CD4-positive, CD25-positive, alpha-beta regulatory T cell (primary cell): Measurements from ENCODE around the gene SEPHS2. TPM values are rescaled to one million over a fixed set of nuclear protein-coding genes. Genes with fewer than 3 reads are reported as not detected.

ENCODE experiments used
- ATAC-seq, 2 donors: fragments of 150-1000 bp; cut with Tn5 transposase; one replicate each; pipeline ENCODE4 v1.10.0; 2021; ENCODE audit warnings: low read depth in 2 of 2, moderate number of reproducible peaks in 2 of 2, moderate library complexity in 1 of 2
- DNase-seq, 3 donors: peaks; one replicate each; pipeline versions ENCODE4 v3.0.0 to v3.0.0-alpha.2; 2012 to 2022; ENCODE audit warnings: mixed read lengths in 1 of 3
- H3K27ac ChIP-seq: one replicate; pipeline ENCODE4 v1.7.0; 2013; ENCODE audit warnings: mild to moderate bottlenecking, low read length; ENCODE audit not compliant: insufficient read depth, poor library complexity, severe bottlenecking
- H3K27me3 ChIP-seq: one replicate; pipeline ENCODE4 v1.7.0; 2013; ENCODE audit warnings: low read length; ENCODE audit not compliant: control insufficient read depth, insufficient read depth
- H3K36me3 ChIP-seq: one replicate; pipeline ENCODE4 v1.7.0; 2013; ENCODE audit warnings: mild to moderate bottlenecking, low read length, moderate library complexity; ENCODE audit not compliant: control insufficient read depth, insufficient read depth
- H3K4me1 ChIP-seq: 2 replicates; pipeline ENCODE4 v1.7.0; 2013; ENCODE audit warnings: mild to moderate bottlenecking, low read length; ENCODE audit not compliant: insufficient read depth, control insufficient read depth, poor library complexity, severe bottlenecking
- H3K4me3 ChIP-seq: one replicate; pipeline ENCODE4 v1.7.0; 2013; ENCODE audit warnings: low read depth, mild to moderate bottlenecking, low read length, moderate library complexity
- H3K9me3 ChIP-seq, 2 experiments: 1 replicate in 1 of 2; 2 replicates in 1 of 2; pipeline ENCODE4 v1.7.0; 2013; ENCODE audit warnings: low read length in 2 of 2, mild to moderate bottlenecking in 1 of 2, moderate library complexity in 1 of 2; ENCODE audit not compliant: control insufficient read depth in 2 of 2
- H3K27ac Mint-ChIP-seq, 3 donors: one replicate each; pipeline ENCODE4 v1.8.0; 2020 to 2022; ENCODE audit warnings: mild to moderate bottlenecking in 3 of 3, mixed read lengths in 3 of 3, moderate library complexity in 2 of 3
- H3K27me3 Mint-ChIP-seq: one replicate; pipeline ENCODE4 v1.8.0; 2022; ENCODE audit warnings: mild to moderate bottlenecking, mixed read lengths
- H3K36me3 Mint-ChIP-seq: one replicate; pipeline ENCODE4 v1.8.0; 2020; ENCODE audit warnings: mixed read lengths
- H3K4me1 Mint-ChIP-seq, 4 donors: one replicate each; pipeline ENCODE4 v1.8.0; 2020 to 2022; ENCODE audit warnings: mixed read lengths in 4 of 4, mild to moderate bottlenecking in 1 of 4
- H3K4me3 Mint-ChIP-seq, 4 donors: one replicate each; pipeline ENCODE4 v1.8.0; 2020 to 2022; ENCODE audit warnings: mild to moderate bottlenecking in 4 of 4, mixed read lengths in 4 of 4, moderate library complexity in 3 of 4
- H3K9me3 Mint-ChIP-seq, 7 donors: one replicate each; pipeline ENCODE4 v1.8.0; 2020 to 2022; ENCODE audit warnings: mixed read lengths in 7 of 7, mild to moderate bottlenecking in 3 of 7, moderate library complexity in 2 of 7
- polyA plus RNA-seq, 4 donors: library from polyadenylated mRNA; unstranded; fragments of 300-500 nt; fragmentation: Illumina TruSeq; gene quantifications; one replicate each; pipeline ENCODE4 v1.2.3, GENCODE V29; 2021
- total RNA-seq: library from RNA; stranded (reverse); gene quantifications from one replicate; pipeline ENCODE4 v1.2.3, GENCODE V29; 2022

SEPHS2 gene
- total and polyA plus RNA-seq, 5 donors from 2014 or later, result 26.0 to 89.8 (median 79.1) TPM

- no peaks in the 10 kb centered on the region for H3K36me3 ChIP-seq
- H3K27me3 ChIP-seq, result no peaks in the 10 kb centered on the region
- Mint-ChIP-seq H3K9me3 (no peaks in the 10 kb centered on the region), H3K27me3 (no peaks in the 10 kb centered on the region), H3K4me3 (peak overlapping the region; percentile 82 to 92 (median 88)), H3K36me3 (peaks cover 12% of the 10 kb centered on the region), H3K4me1 (peaks cover 5 to 52% (median 22%) of the 10 kb centered on the region in 4 donors), H3K27ac (peak overlapping the region in 2 of 3 donors; percentile 86 to 89)
- peak overlapping the region; percentile 83 for H3K4me3 ChIP-seq
- no peak for ATAC-seq
- H3K4me1 ChIP-seq, result peaks cover 33% of the 10 kb centered on the region
- peak overlapping the region; percentile 23 for H3K27ac ChIP-seq
- no peaks in the 10 kb centered on the region for H3K9me3 ChIP-seq
- DNase-seq, result no peak
These were observed 49.6 kb downstream of the SEPHS2 start for GRCh38 chr16:30395992-30396585.

- peak within 1 kb of the TSS; percentile 86 to 89 (median 88) for H3K27ac Mint-ChIP-seq
- peak within 1 kb of the TSS; percentile 85 to 92 (median 92) for H3K4me3 Mint-ChIP-seq
- peaks cover 5 to 44% (median 19%) of the 10 kb centered on the region in 4 donors for H3K4me1 Mint-ChIP-seq
- peak; percentile 82 to 84 for ATAC-seq
- Histone ChIP-seq H3K27ac (peak within 1 kb of the TSS; percentile 63), H3K36me3 (no peaks in the 10 kb centered on the region), H3K27me3 (no peaks in the 10 kb centered on the region), H3K4me3 (peak within 1 kb of the TSS; percentile 83), H3K9me3 (no peaks in the 10 kb centered on the region), H3K4me1 (peaks cover 29% of the 10 kb centered on the region)
- peak; percentile 43 to 65 (median 51) for DNase-seq
- H3K27me3 Mint-ChIP-seq, result no peaks in the 10 kb centered on the region
- H3K36me3 Mint-ChIP-seq, result peaks cover 12% of the 10 kb centered on the region
- H3K9me3 Mint-ChIP-seq, result no peaks in the 10 kb centered on the region
These were observed 50.3 kb downstream of the SEPHS2 start, which contains the start of gene ZNF48 for GRCh38 chr16:30395155-30395991. Gene ZNF48 (plus strand): TSS chr16:30395420. CDS start chr16:30395795, 375 bp downstream.

GRCh38 chr16:30394592-30395154, 51.0 kb downstream of the SEPHS2 start:
- Mint-ChIP-seq H3K4me3 (peak overlapping the region; percentile 82 to 92 (median 86)), H3K27ac (peak overlapping the region; percentile 73 to 89 (median 88)), H3K9me3 (no peaks in the 10 kb centered on the region), H3K27me3 (no peaks in the 10 kb centered on the region), H3K4me1 (peaks cover 5 to 37% (median 14%) of the 10 kb centered on the region in 4 donors), H3K36me3 (peaks cover 12% of the 10 kb centered on the region)
- Histone ChIP-seq H3K9me3 (no peaks in the 10 kb centered on the region), H3K27me3 (no peaks in the 10 kb centered on the region), H3K27ac (peak overlapping the region; percentile 63), H3K4me1 (peaks cover 22% of the 10 kb centered on the region), H3K4me3 (no peak overlapping the region), H3K36me3 (no peaks in the 10 kb centered on the region)
- ATAC-seq, result peak in 1 of 2 donors; percentile 1
- DNase-seq, result no peak

Other genes with a start within 250 kb of the SEPHS2 start
- 19.3 TPM for gene SULT1A3, start 246.6 kb downstream of the SEPHS2 start, total RNA-seq
- gene SULT1A3, start 246.6 kb downstream of the SEPHS2 start, polyA plus RNA-seq, result 1 to 10 TPM in 1 of 4 donors, under 1 TPM in 2, not detected in 1; 0.71 to 1.5 (median 0.91) TPM
- gene NPIPB13, start 197.4 kb downstream of the SEPHS2 start, total RNA-seq, result 30.5 TPM
- 1 to 10 TPM in 1 of 4 donors, under 1 TPM in 3; 0.68 to 1.0 (median 0.86) TPM for gene NPIPB13, start 197.4 kb downstream of the SEPHS2 start, polyA plus RNA-seq
- 46.7 TPM for gene CD2BP2, start 90.6 kb downstream of the SEPHS2 start, total RNA-seq
- 10 to 100 TPM; 33.5 to 42.1 (median 37.2) TPM for gene CD2BP2, start 90.6 kb downstream of the SEPHS2 start, polyA plus RNA-seq
- gene TBC1D10B, start 75.4 kb downstream of the SEPHS2 start, total RNA-seq, result 32.2 TPM
- gene TBC1D10B, start 75.4 kb downstream of the SEPHS2 start, polyA plus RNA-seq, result 10 to 100 TPM in 1 of 4 donors, 1 to 10 TPM in 3; 7.1 to 11.7 (median 8.2) TPM
- gene MYL11, start 71.1 kb downstream of the SEPHS2 start, total RNA-seq, result 4.1 TPM
- 1 to 10 TPM in 1 of 4 donors, not detected in 3; 1.7 TPM for gene MYL11, start 71.1 kb downstream of the SEPHS2 start, polyA plus RNA-seq
- 198 TPM for gene SEPTIN1, start 63.3 kb downstream of the SEPHS2 start, total RNA-seq
- gene SEPTIN1, start 63.3 kb downstream of the SEPHS2 start, polyA plus RNA-seq, result 100 to 1,000 TPM; 157 to 205 (median 170) TPM
- 6.0 TPM for gene ZNF48, start 50.5 kb downstream of the SEPHS2 start, total RNA-seq
- 1 to 10 TPM; 4.5 to 8.0 (median 6.7) TPM for gene ZNF48, start 50.5 kb downstream of the SEPHS2 start, polyA plus RNA-seq
- 2.3 TPM for gene ZNF771, start 38.3 kb downstream of the SEPHS2 start, total RNA-seq
- 1 to 10 TPM; 1.7 to 3.8 (median 3.3) TPM for gene ZNF771, start 38.3 kb downstream of the SEPHS2 start, polyA plus RNA-seq
- gene DCTPP1, start 15.8 kb downstream of the SEPHS2 start, total RNA-seq, result 20.1 TPM
- 100 to 1,000 TPM in 3 of 4 donors, 10 to 100 TPM in 1; 93.5 to 110 (median 103) TPM for gene DCTPP1, start 15.8 kb downstream of the SEPHS2 start, polyA plus RNA-seq
- 393 TPM for gene ITGAL, start 26.9 kb upstream of the SEPHS2 start, total RNA-seq
- 100 to 1,000 TPM; 106 to 155 (median 116) TPM for gene ITGAL, start 26.9 kb upstream of the SEPHS2 start, polyA plus RNA-seq
- gene ZNF768, start 80.7 kb upstream of the SEPHS2 start, total RNA-seq, result 4.0 TPM
- gene ZNF768, start 80.7 kb upstream of the SEPHS2 start, polyA plus RNA-seq, result 1 to 10 TPM in 1 of 4 donors, under 1 TPM in 3; 0.40 to 1.2 (median 0.66) TPM
- 5.0 TPM for gene ZNF747, start 89.0 kb upstream of the SEPHS2 start, total RNA-seq
- gene ZNF747, start 89.0 kb upstream of the SEPHS2 start, polyA plus RNA-seq, result 1 to 10 TPM; 6.4 to 9.4 (median 8.6) TPM
- gene ZNF764, start 112.5 kb upstream of the SEPHS2 start, total RNA-seq, result 15.6 TPM
- 1 to 10 TPM; 4.8 to 6.5 (median 5.7) TPM for gene ZNF764, start 112.5 kb upstream of the SEPHS2 start, polyA plus RNA-seq
- gene ZNF688, start 125.8 kb upstream of the SEPHS2 start, total RNA-seq, result 12.1 TPM
- 10 to 100 TPM; 34.5 to 59.1 (median 50.5) TPM for gene ZNF688, start 125.8 kb upstream of the SEPHS2 start, polyA plus RNA-seq
- gene ZNF785, start 139.8 kb upstream of the SEPHS2 start, total RNA-seq, result 9.3 TPM
- gene ZNF785, start 139.8 kb upstream of the SEPHS2 start, polyA plus RNA-seq, result 1 to 10 TPM; 1.4 to 3.5 (median 2.5) TPM
- 14.0 TPM for gene ZNF689, start 164.5 kb upstream of the SEPHS2 start, total RNA-seq
- gene ZNF689, start 164.5 kb upstream of the SEPHS2 start, polyA plus RNA-seq, result 10 to 100 TPM in 2 of 4 donors, 1 to 10 TPM in 2; 8.1 to 16.0 (median 12.2) TPM
- gene PRR14, start 205.1 kb upstream of the SEPHS2 start, total RNA-seq, result 104 TPM
- gene PRR14, start 205.1 kb upstream of the SEPHS2 start, polyA plus RNA-seq, result 10 to 100 TPM; 12.7 to 15.5 (median 13.8) TPM
- gene FBRS, start 212.6 kb upstream of the SEPHS2 start, total RNA-seq, result 179 TPM
- 1 to 10 TPM; 2.3 to 4.2 (median 3.3) TPM for gene FBRS, start 212.6 kb upstream of the SEPHS2 start, polyA plus RNA-seq